ENCODE measurements around the gene SERPINA1.
A peak's percentile ranks its signal among the peaks of the same experiment; 100 is the strongest.

SERPINA1 gene

GRCh38 chr14:94382716-94383596, 5.4 kb downstream of the SERPINA1 start:
- no peak for DNase-seq (ENCODE audit: low spot score)

DNA sequence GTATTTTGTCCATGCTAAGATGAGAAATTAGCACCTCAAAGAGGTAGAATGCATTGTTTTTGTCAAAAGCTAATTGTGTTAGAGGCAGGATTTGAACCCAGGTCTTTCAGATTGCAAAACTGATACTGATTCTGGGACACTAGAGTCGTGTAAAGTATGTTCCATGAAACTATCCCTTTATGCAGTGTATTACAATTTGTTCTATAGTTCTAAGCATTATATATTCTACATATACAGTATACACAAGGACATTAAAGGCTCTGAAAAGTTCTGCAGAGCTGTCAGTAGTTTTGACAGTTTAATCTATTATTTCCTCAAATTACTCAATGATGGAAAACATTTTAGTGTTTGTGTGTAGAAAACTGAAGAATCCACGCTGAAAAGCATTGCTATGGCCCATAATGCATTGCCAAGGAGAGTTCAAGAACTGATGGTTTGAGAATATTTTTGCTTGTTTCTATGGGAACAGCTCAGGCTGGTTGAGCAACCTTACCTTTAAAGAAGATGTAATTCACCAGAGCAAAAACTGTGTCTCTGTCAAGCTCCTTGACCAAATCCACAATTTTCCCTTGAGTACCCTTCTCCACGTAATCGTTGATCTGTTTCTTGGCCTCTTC, 6.2 kb downstream of the SERPINA1 start:
- DNase-seq (ENCODE audit: low spot score) = no peak

DNA sequence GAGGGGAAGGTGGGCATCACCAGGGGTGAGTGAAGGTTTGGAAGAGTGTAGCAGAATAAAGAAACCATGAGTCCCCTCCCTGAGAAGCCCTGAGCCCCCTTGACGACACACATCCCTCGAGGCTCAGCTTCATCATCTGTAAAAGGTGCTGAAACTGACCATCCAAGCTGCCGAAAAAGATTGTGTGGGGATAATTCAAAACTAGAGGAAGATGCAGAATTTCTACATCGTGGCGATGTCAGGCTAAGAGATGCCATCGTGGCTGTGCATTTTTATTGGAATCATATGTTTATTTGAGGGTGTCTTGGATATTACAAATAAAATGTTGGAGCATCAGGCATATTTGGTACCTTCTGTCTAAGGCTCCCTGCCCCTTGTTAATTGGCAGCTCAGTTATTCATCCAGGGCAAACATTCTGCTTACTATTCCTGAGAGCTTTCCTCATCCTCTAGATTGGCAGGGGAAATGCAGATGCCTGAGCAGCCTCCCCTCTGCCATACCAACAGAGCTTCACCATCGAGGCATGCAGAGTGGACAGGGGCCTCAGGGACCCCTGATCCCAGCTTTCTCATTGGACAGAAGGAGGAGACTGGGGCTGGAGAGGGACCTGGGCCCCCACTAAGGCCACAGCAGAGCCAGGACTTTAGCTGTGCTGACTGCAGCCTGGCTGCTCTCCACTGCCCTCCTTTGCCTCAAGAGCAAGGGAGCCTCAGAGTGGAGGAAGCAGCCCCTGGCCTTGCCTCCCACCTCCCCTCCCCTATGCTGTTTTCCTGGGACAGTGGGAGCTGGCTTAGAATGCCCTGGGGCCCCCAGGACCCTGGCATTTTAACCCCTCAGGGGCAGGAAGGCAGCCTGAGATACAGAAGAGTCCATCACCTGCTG, 7.0 kb downstream of the SERPINA1 start:
- DNase-seq (ENCODE audit: low spot score) = no peak

- DNase-seq (ENCODE audit: low spot score) = no peak
These were observed 7.9 kb downstream of the SERPINA1 start for GRCh38 chr14:94380225-94381148.

DNA sequence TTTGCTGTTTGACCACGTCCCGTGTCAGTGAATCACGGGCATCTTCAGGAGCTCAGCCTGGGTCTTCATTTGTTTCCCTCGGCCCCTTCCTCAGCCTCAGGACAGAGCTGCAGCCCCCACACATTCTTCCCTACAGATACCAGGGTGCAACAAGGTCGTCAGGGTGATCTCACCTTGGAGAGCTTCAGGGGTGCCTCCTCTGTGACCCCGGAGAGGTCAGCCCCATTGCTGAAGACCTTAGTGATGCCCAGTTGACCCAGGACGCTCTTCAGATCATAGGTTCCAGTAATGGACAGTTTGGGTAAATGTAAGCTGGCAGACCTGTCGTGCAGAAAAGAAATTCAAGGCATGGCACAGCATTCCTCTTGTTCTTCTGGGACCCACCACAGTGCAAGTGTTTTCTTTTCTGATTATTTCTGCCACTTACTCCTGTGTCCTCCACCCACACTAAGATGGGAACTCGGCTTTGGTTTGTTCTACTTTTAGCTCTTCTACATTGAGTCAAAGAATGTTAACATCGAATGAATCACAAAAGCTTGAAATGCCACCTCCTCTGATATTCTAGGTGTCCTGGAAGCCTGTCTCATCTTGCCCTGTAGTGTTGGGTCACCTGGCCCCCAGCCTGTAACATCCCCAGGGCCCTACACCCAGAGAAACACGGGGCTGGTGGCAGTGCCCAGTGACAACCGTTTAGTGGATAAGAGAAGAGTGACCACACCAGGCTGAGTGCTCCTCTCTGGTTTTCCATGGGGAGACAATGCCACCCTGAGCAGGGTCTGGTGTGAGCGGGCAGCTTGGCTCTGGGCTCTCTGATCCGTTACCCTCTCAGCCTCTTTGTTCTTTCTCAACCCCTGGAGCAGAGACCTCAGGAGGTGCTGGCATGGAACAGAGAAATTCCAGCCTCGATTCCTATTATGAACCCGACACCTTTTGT, 8.8 kb downstream of the SERPINA1 start:
- DNase-seq (ENCODE audit: low spot score) = no peak

DNA sequence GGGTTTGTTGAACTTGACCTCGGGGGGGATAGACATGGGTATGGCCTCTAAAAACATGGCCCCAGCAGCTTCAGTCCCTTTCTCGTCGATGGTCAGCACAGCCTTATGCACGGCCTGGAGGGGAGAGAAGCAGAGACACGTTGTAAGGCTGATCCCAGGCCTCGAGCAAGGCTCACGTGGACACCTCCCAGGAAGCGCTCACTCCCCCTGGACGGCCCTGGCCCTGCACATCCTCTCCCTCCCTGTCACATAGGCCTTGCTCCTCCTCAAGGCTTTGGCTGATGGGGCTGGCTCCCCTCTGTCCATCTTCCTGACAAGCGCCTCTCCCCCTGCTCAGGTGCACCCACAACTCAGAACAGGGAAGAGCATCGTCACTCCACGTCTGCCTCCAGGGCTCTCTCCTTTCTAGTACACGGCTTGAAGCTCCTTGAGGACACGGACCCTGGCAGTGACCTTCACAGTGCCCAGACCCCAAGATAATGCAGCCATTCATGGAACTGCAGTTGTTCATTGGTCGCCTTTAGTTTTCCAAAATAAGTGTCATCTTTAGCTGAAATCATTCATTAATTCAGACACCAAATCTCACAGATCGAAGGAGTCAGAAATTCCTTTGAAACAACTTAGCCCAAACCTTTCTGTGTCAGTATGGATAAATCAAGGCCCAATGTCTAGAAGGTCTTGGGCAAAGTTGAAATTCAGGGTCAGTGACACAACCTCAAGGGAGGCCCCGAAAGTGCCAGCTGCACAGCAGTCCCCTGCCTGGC, 9.7 kb downstream of the SERPINA1 start:
- no peak for DNase-seq (ENCODE audit: low spot score)

GRCh38 chr14:94377866-94378470, 10.4 kb downstream of the SERPINA1 start:
- no peak for DNase-seq (ENCODE audit: low spot score)

GRCh38 chr14:94376976-94377865, 11.2 kb downstream of the SERPINA1 start:
- DNase-seq (ENCODE audit: low spot score) = no peak

- no peak for DNase-seq (ENCODE audit: low spot score)
These were observed 12.1 kb downstream of the SERPINA1 start for GRCh38 chr14:94376108-94376975.

- no peak for DNase-seq (ENCODE audit: low spot score)
These were observed 12.8 kb downstream of the SERPINA1 start for GRCh38 chr14:94375552-94376107.

DNA sequence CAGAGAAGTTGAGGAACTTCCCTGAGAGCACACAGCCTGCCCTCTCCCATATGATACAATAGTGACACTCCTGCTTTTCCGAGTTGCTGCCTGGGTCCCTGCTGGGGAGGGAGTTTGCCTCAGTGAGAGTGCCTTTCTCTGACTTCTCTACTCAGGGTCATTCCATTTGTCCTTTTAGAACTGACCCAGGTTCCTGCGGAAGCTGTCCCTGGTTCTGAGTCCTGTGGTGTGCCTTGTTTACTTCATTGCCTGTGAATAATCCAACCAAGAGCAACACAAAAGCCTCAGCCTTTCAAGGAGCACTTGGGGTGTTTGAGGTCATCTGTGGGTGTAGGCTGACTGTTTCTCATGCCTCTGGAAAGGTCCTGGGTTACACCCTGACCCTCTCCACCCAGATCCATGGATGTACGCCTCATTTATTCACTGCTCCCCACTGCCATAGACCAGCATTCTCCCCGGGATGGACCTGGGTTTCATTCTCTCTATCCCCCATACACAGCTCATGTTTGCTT, 13.6 kb downstream of the SERPINA1 start:
- no peak for DNase-seq (ENCODE audit: low spot score)

DNA sequence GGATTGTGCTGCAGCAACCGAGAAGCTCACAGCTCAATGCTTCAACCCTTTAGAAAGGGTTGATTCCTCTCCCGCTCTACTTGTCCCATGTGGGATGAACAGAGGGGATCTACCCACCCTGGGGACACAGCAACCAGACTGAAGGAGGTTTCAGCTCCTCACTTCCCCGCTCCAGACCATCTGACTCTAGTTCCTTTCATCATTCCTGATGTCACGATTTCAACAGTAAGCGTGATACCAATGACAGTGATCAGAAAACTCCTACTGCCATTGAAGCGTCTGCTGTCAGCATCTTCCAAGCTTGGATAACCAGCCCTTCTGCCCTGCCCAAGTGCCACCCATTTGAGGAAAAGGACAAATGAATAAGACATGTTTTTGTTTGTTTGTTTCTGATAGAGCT, 14.3 kb downstream of the SERPINA1 start:
- no peak for DNase-seq (ENCODE audit: low spot score)

GRCh38 chr14:94373708-94374107, 14.7 kb downstream of the SERPINA1 start:
- peak; percentile 96 for DNase-seq (ENCODE audit: low spot score)

- no peak for DNase-seq (ENCODE audit: low spot score)
These were observed 16.3 kb downstream of the SERPINA1 start for GRCh38 chr14:94372021-94372605.

GRCh38 chr14:94370524-94370910, 17.9 kb downstream of the SERPINA1 start:
- no peak for DNase-seq (ENCODE audit: low spot score)

All from AG08395 (cell line).